Transverse colon (tissue), 4 donors: ENCODE results near the gene TBX21. TPM values are rescaled to one million over a fixed set of nuclear protein-coding genes. Genes with fewer than 3 reads are reported as not detected.

Experiments used
- DNase-seq: peaks from one replicate; pipeline ENCODE4 v3.0.0-alpha.2; 2019
- H3K27ac ChIP-seq, 4 donors: fragments of 200-600 bp; sonication (generic); 2 replicates each; pipeline ENCODE4 v1.5.1; 2016 to 2018; ENCODE audit warnings: inconsistent platforms in 4 of 4
- H3K27me3 ChIP-seq: fragments of 200-600 bp; sonication (generic); 2 replicates; pipeline ENCODE4 v1.5.1; 2017; ENCODE audit warnings: inconsistent platforms
- H3K36me3 ChIP-seq, 4 donors: fragments of 200-600 bp; sonication (generic); 2 replicates each; pipeline ENCODE4 v1.5.1; 2017 to 2019; ENCODE audit warnings: inconsistent platforms in 4 of 4
- H3K4me1 ChIP-seq, 4 donors: fragments of 200-600 bp; sonication (generic); 2 replicates each; pipeline ENCODE4 v1.5.1; 2017 to 2020; ENCODE audit warnings: inconsistent platforms in 4 of 4
- H3K4me3 ChIP-seq, 4 donors: fragments of 200-600 bp; sonication (generic); 1 replicate in 1 of 4; 2 replicates in 3 of 4; pipeline versions ENCODE4 v1.5.1 to v1.6.1; 2017 to 2019; ENCODE audit warnings: inconsistent platforms in 4 of 4
- H3K9me3 ChIP-seq, 2 donors: fragments of 200-600 bp; sonication (generic); 2 replicates each; pipeline ENCODE4 v1.5.1; 2017 to 2019; ENCODE audit warnings: inconsistent platforms in 2 of 2
- CTCF ChIP-seq, 5 experiments: fragments of 200-600 bp in 3 of 5; fragments of 450-650 bp in 2 of 5; sonication (generic) in 3 of 5; IDR thresholded peaks; 1 replicate in 2 of 5; 2 replicates in 3 of 5; pipeline ENCODE4 v1.5.1; 2016 to 2017; ENCODE audit warnings: antibody characterized with exemption in 5 of 5, inconsistent platforms in 3 of 5, mild to moderate bottlenecking in 2 of 5, moderate library complexity in 1 of 5
- EP300 ChIP-seq: sonication (generic); formaldehyde crosslinking; IDR thresholded peaks from one replicate; pipeline ENCODE4 v1.6.1; 2017; ENCODE audit warnings: antibody characterized with exemption, low read depth
- POLR2A ChIP-seq: fragments of 450-650 bp; IDR thresholded peaks from one replicate; pipeline ENCODE4 v1.6.1; 2016; ENCODE audit warnings: antibody characterized with exemption, mild to moderate bottlenecking, moderate library complexity
- POLR2AphosphoS5 ChIP-seq, 3 donors: sonication (generic); formaldehyde crosslinking; IDR thresholded peaks; one replicate each; pipeline ENCODE4 v1.6.1; 2016; ENCODE audit warnings: antibody characterized with exemption in 3 of 3
- WGBS, 2 donors: methylation state at CpG; one replicate each; pipeline ENCODE4 v1.1.5; 2018; ENCODE audit warnings: low coverage in 1 of 2; 5-methylcytosine and 5-hydroxymethylcytosine counted together
- in situ Hi-C, 4 donors: fragments of 200-750 bp; cut with MboI; loops; one replicate each; pipeline versions ENCODE4 v1.15.0 to v1.15.1; 2017; ENCODE audit warnings: low sequenced_read_pairs in 3 of 4, low pct_ligation_motif_present in 1 of 4, low pct_unique_long_range_greater_than_20kb in 1 of 4
- intact Hi-C: fragments of 100-400 bp; cut with DNase I; formaldehyde crosslinking; loops from one replicate; pipeline ENCODE4 v1.15.1; 2023; ENCODE audit warnings: low total_unique reads
- total RNA-seq, 4 donors: library from RNA; depleted of rRNA; stranded (reverse); fragments of >200 nt; gene quantifications; one replicate each; pipeline ENCODE4 v1.1.0, GENCODE V29; 2016

Gene TBX21
- total RNA-seq, 4 donors from 2014 or later = 0.27 to 18.3 (median 4.9) TPM; not detected in 1

- TF ChIP-seq POLR2AphosphoS5 (IDR thresholded peaks at IDR 0.05) (no peak), CTCF (IDR thresholded peaks at IDR 0.05) (no peak), POLR2A (no peak), EP300 (no peak)
- 61% methylated on average over 12 of the region's 12 CpGs; no CpG with 5 or more reads in 1 of the 2 donors for WGBS, 2 donors
- in situ Hi-C loops = no loop called here
- DNase-seq = no peak
- Histone ChIP-seq H3K27ac (no peak overlapping the region), H3K9me3 (no peaks in the 10 kb centered on the region), H3K36me3 (no peaks in the 10 kb centered on the region), H3K27me3 (no peaks in the 10 kb centered on the region), H3K4me1 (peaks cover 0 to 40% (median 8%) of the 10 kb centered on the region in 4 donors), H3K4me3 (no peak overlapping the region)
- intact Hi-C loops = no loop called here
These were observed 27.2 kb upstream of the TBX21 start for GRCh38 chr17:47705536-47706530.

GRCh38 chr17:47707056-47707804, 25.8 kb upstream of the TBX21 start:
- H3K4me3 ChIP-seq = no peak overlapping the region
- no peaks in the 10 kb centered on the region for H3K36me3 ChIP-seq
- TF ChIP-seq EP300 (no peak), POLR2A (no peak), POLR2AphosphoS5 (IDR thresholded peaks at IDR 0.05) (no peak), CTCF (IDR thresholded peaks at IDR 0.05) (no peak)
- in situ Hi-C loops (no loop called here), intact Hi-C loops (no loop called here)
- H3K9me3 ChIP-seq = no peaks in the 10 kb centered on the region
- peak overlapping the region in 1 of 4 donors; percentile 14 for H3K27ac ChIP-seq
- no peak for DNase-seq
- peaks cover 0 to 40% (median 8%) of the 10 kb centered on the region in 4 donors for H3K4me1 ChIP-seq
- whole genome bisulfite sequencing, 2 donors = 50% methylated on average over 2 to 4 of the region's 4 CpGs
- no peaks in the 10 kb centered on the region for H3K27me3 ChIP-seq

- Histone ChIP-seq H3K4me3 (peak overlapping the region in 1 of 4 donors; percentile 35), H3K4me1 (peaks cover 0 to 37% (median 8%) of the 10 kb centered on the region in 4 donors), H3K27ac (no peak overlapping the region), H3K27me3 (peaks cover 4% of the 10 kb centered on the region), H3K9me3 (no peaks in the 10 kb centered on the region), H3K36me3 (no peaks in the 10 kb centered on the region)
- 54 to 86% methylated on average over 1 to 3 of the region's 3 CpGs for WGBS, 2 donors
- in situ Hi-C loops = no loop called here
- no peak for TF ChIP-seq POLR2A
- no peak for TF ChIP-seq CTCF (IDR thresholded peaks at IDR 0.05)
- no peak for TF ChIP-seq POLR2AphosphoS5 (IDR thresholded peaks at IDR 0.05)
- TF ChIP-seq EP300 = no peak
- intact Hi-C loops = no loop called here
- DNase-seq = no peak
These were observed 25.2 kb upstream of the TBX21 start for GRCh38 chr17:47707884-47708283.

DNA sequence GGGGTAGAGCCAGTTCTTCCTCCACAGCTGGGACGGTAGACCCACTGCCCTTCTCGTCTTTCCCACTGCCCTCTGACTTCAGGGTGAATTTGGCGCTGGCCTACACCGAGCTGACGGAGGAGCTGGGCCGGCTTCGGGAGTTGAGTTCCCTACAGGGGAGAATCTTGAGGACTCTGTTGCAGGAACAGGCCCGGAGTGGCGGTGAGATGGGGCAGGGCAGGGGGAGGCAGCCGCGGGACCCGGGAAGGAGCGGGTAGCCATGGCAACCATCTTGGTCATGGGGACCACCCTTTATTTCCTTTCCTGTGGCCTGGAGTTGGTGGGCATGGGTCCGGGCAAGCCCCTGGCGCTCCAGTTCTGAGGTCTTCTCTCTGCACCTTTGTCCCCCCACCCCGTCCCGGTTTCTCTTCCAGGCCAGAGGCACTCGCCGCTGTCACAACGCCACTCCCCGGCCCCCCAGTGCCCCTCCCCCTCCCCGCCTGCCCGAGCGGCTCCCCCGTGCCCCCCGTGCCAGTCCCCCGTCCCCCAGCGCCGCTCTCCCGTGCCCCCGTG, 24.6 kb upstream of the TBX21 start:
- no peak for TF ChIP-seq POLR2AphosphoS5 (IDR thresholded peaks at IDR 0.05)
- TF ChIP-seq POLR2A = no peak
- TF ChIP-seq EP300 = no peak
- no peak for TF ChIP-seq CTCF (IDR thresholded peaks at IDR 0.05)
- H3K36me3 ChIP-seq = no peaks in the 10 kb centered on the region
- WGBS, 2 donors = 49% methylated on average over 31 of the region's 31 CpGs; no CpG with 5 or more reads in 1 of the 2 donors
- H3K27me3 ChIP-seq = peaks cover 9% of the 10 kb centered on the region
- H3K27ac ChIP-seq = peak overlapping the region in 1 of 4 donors; percentile 17
- peak overlapping the region in 3 of 4 donors; percentile 8 to 36 (median 35) for H3K4me3 ChIP-seq
- intact Hi-C loops = no loop called here
- in situ Hi-C loops = no loop called here
- H3K9me3 ChIP-seq = no peaks in the 10 kb centered on the region
- no peak for DNase-seq
- peaks cover 0 to 32% (median 8%) of the 10 kb centered on the region in 4 donors for H3K4me1 ChIP-seq
